Memory B cell (primary cell): ENCODE results near the gene BMPR2.
A peak's percentile ranks its signal among the peaks of the same experiment; 100 is the strongest.
"Not testable (repeated sequence)": the region's sequence is repeated elsewhere in the genome, so short reads cannot be mapped to it uniquely, and the experiment has no call there.

ENCODE experiments used
- ATAC-seq: fragments of 150-1000 bp; cut with Tn5 transposase; 2 replicates; pipeline ENCODE4 v1.10.0; 2021; ENCODE audit warnings: low read depth, mild to moderate bottlenecking, moderate library complexity
- DNase-seq, 2 donors: peaks; one replicate each; pipeline ENCODE4 v3.0.0; 2022; ENCODE audit warnings: low spot score in 2 of 2
- H3K27ac Mint-ChIP-seq: one replicate; pipeline ENCODE4 v1.8.0; 2022; ENCODE audit warnings: mild to moderate bottlenecking, moderate library complexity, mixed read lengths
- H3K27me3 Mint-ChIP-seq: one replicate; pipeline ENCODE4 v1.8.0; 2022; ENCODE audit warnings: mixed read lengths
- H3K36me3 Mint-ChIP-seq: one replicate; pipeline ENCODE4 v1.8.0; 2022; ENCODE audit warnings: mild to moderate bottlenecking, mixed read lengths
- H3K4me1 Mint-ChIP-seq: one replicate; pipeline ENCODE4 v1.8.0; 2022; ENCODE audit warnings: mixed read lengths
- H3K4me3 Mint-ChIP-seq: one replicate; pipeline ENCODE4 v1.8.0; 2022; ENCODE audit warnings: mild to moderate bottlenecking, moderate library complexity, mixed read lengths
- H3K9me3 Mint-ChIP-seq: one replicate; pipeline ENCODE4 v1.8.0; 2022; ENCODE audit warnings: mixed read lengths

The BMPR2 gene

GRCh38 chr2:202410092-202410491 is 34.0 kb downstream of the BMPR2 start:
- H3K4me1 Mint-ChIP-seq = peaks cover 2% of the 10 kb centered on the region
- H3K27me3 Mint-ChIP-seq = no peaks in the 10 kb centered on the region
- H3K9me3 Mint-ChIP-seq = no peaks in the 10 kb centered on the region
- H3K36me3 Mint-ChIP-seq = no peaks in the 10 kb centered on the region
- no peak for ATAC-seq
- H3K4me3 Mint-ChIP-seq = no peak overlapping the region
- H3K27ac Mint-ChIP-seq = no peak overlapping the region
- no peak for DNase-seq

GRCh38 chr2:202411097-202411496 is 35.0 kb downstream of the BMPR2 start:
- no peak for ATAC-seq

GRCh38 chr2:202418027-202418426 is 41.9 kb downstream of the BMPR2 start:
- no peaks in the 10 kb centered on the region for H3K9me3 Mint-ChIP-seq
- H3K27me3 Mint-ChIP-seq = no peaks in the 10 kb centered on the region
- H3K4me1 Mint-ChIP-seq = peaks cover 11% of the 10 kb centered on the region
- no peak overlapping the region for H3K4me3 Mint-ChIP-seq
- H3K36me3 Mint-ChIP-seq = peaks cover 5% of the 10 kb centered on the region
- no peak overlapping the region for H3K27ac Mint-ChIP-seq
- DNase-seq (no peak), ATAC-seq (no peak)

More at GRCh38 chr2:202411097-202411496, 35.0 kb downstream of the BMPR2 start:
- Mint-ChIP-seq H3K27me3 (no peaks in the 10 kb centered on the region), H3K9me3 (no peaks in the 10 kb centered on the region), H3K36me3 (peaks cover 3% of the 10 kb centered on the region), H3K27ac (no peak overlapping the region), H3K4me3 (no peak overlapping the region), H3K4me1 (peaks cover 5% of the 10 kb centered on the region)
- DNase-seq = no peak

GRCh38 chr2:202418511-202418910 is 42.4 kb downstream of the BMPR2 start:
- H3K4me3 Mint-ChIP-seq = no peak overlapping the region
- DNase-seq = no peak
- H3K27ac Mint-ChIP-seq = no peak overlapping the region
- no peak for ATAC-seq
- no peaks in the 10 kb centered on the region for H3K27me3 Mint-ChIP-seq
- peaks cover 5% of the 10 kb centered on the region for H3K36me3 Mint-ChIP-seq
- H3K9me3 Mint-ChIP-seq = no peaks in the 10 kb centered on the region
- H3K4me1 Mint-ChIP-seq = peaks cover 11% of the 10 kb centered on the region

GRCh38 chr2:202423139-202423538 is 47.0 kb downstream of the BMPR2 start:
- Mint-ChIP-seq H3K4me1 (peaks cover 15% of the 10 kb centered on the region), H3K9me3 (peaks cover 3% of the 10 kb centered on the region), H3K27ac (no peak overlapping the region), H3K36me3 (peaks cover 5% of the 10 kb centered on the region), H3K27me3 (no peaks in the 10 kb centered on the region), H3K4me3 (no peak overlapping the region)
- DNase-seq = no peak
- no peak for ATAC-seq

- ATAC-seq (no peak), DNase-seq (no peak)
- H3K9me3 Mint-ChIP-seq = peaks cover 11% of the 10 kb centered on the region
- H3K27ac Mint-ChIP-seq = no peak overlapping the region
- H3K4me1 Mint-ChIP-seq = peaks cover 8% of the 10 kb centered on the region
- no peaks in the 10 kb centered on the region for H3K27me3 Mint-ChIP-seq
- H3K4me3 Mint-ChIP-seq = no peak overlapping the region
- H3K36me3 Mint-ChIP-seq = peaks cover 19% of the 10 kb centered on the region
Observed at GRCh38 chr2:202425036-202425435, 48.9 kb downstream of the BMPR2 start.

DNA sequence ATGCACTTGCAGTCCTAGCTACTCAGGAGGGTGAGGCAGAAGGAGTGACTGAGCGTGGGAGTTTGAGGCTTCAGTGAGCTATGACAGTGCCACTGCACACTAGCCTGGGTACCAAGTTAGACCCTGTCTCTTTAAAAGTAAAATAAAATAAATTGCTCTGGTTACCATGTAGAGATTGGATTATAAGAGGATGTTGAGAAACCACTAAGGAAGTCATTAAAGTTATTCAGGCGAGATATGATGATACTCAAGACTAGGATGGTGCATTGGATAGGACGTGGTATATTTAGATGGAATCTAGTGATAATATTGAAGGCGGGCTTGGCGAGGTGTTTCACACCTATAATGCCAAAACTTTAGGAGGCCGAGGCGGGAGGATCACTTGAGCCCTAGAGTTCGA is 50.6 kb downstream of the BMPR2 start:
- peaks cover 8% of the 10 kb centered on the region for H3K4me1 Mint-ChIP-seq
- peaks cover 11% of the 10 kb centered on the region for H3K9me3 Mint-ChIP-seq
- peaks cover 19% of the 10 kb centered on the region for H3K36me3 Mint-ChIP-seq
- peak; percentile 59 for ATAC-seq
- H3K4me3 Mint-ChIP-seq = no peak overlapping the region
- no peak overlapping the region for H3K27ac Mint-ChIP-seq
- no peak for DNase-seq
- no peaks in the 10 kb centered on the region for H3K27me3 Mint-ChIP-seq

DNA sequence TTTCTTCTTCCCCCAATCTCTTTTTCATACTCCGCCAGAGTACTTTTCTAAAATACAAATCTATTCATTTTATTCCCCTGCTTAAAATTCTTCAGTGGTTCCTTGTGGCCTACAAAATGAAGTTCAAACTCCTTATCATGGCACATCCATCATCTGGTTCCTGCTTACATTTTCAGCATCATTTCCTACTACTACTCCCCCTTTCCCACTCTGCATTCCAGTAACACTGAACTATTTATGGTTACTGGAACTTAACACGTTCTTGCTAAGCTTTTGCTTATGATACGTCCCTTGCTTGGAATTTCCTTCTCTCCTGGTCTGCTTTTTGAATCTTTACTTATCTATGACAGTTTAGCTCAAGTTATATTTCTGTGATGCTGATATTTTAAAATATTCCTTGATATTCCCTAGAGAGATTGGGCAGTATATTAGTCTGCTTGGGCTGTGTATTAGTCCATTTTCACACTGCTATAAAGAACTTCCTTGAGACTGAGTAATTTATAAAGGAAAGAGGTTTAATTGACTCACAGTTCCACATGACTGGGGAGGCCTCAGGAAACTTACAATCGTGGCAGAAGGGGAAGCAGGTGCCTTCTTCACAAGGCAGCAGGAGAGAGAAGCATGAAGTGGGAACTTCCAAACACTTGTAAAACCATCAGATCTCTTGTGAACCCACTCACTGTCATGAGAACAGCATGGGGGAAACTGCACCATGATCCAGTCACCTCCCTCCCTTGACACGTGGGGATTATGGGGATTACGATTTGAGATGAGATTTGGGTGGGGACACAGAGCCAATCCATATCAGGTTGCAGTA is 53.2 kb downstream of the BMPR2 start:
- Mint-ChIP-seq H3K27ac (no peak overlapping the region), H3K36me3 (peaks cover 20% of the 10 kb centered on the region), H3K27me3 (no peaks in the 10 kb centered on the region), H3K4me3 (no peak overlapping the region), H3K4me1 (peaks cover 10% of the 10 kb centered on the region), H3K9me3 (peaks cover 11% of the 10 kb centered on the region)
- ATAC-seq (no peak), DNase-seq (no peak)

GRCh38 chr2:202432776-202433175 is 56.6 kb downstream of the BMPR2 start:
- H3K9me3 Mint-ChIP-seq = peaks cover 10% of the 10 kb centered on the region
- no peak overlapping the region for H3K27ac Mint-ChIP-seq
- no peak overlapping the region for H3K4me3 Mint-ChIP-seq
- H3K27me3 Mint-ChIP-seq = no peaks in the 10 kb centered on the region
- no peak for DNase-seq
- H3K36me3 Mint-ChIP-seq = peaks cover 18% of the 10 kb centered on the region
- no peak for ATAC-seq
- H3K4me1 Mint-ChIP-seq = peaks cover 2% of the 10 kb centered on the region

DNA sequence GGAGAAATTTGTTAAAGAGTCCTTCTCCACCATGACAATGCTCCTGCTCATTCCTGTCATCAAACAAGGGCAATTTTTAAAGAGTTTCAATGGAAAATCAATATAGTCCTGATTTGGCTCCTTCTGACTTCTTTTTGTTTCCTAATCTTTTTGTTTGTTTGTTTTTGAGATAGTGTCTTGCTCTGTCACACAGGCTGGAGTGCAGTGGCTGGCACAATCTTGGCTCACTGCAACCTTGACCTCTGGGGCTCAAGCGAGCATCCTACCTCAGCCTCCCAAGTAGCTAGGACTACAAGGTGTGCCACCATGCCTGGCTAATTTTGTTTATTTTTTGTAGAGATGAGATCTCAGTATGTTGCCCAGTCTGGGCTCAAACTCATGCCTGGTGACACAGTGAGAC is 58.3 kb downstream of the BMPR2 start:
- DNase-seq = no peak
- H3K4me3 Mint-ChIP-seq = no peak overlapping the region
- no peaks in the 10 kb centered on the region for H3K27me3 Mint-ChIP-seq
- H3K27ac Mint-ChIP-seq = no peak overlapping the region
- no peak for ATAC-seq
- peaks cover 1% of the 10 kb centered on the region for H3K9me3 Mint-ChIP-seq
- peaks cover 2% of the 10 kb centered on the region for H3K4me1 Mint-ChIP-seq
- H3K36me3 Mint-ChIP-seq = peaks cover 6% of the 10 kb centered on the region

- Mint-ChIP-seq H3K4me1 (peaks cover 2% of the 10 kb centered on the region), H3K4me3 (no peak overlapping the region), H3K36me3 (peaks cover 4% of the 10 kb centered on the region), H3K27ac (no peak overlapping the region), H3K27me3 (no peaks in the 10 kb centered on the region), H3K9me3 (no peaks in the 10 kb centered on the region)
- no peak for ATAC-seq
- no peak for DNase-seq
Observed at GRCh38 chr2:202436626-202437025, 60.5 kb downstream of the BMPR2 start.

GRCh38 chr2:202440117-202440516 is 64.0 kb downstream of the BMPR2 start:
- not testable (repeated sequence) for H3K27me3 Mint-ChIP-seq

GRCh38 chr2:202442882-202443281 is 66.8 kb downstream of the BMPR2 start:
- H3K9me3 Mint-ChIP-seq = no peaks in the 10 kb centered on the region
- no peak overlapping the region for H3K27ac Mint-ChIP-seq
- H3K4me1 Mint-ChIP-seq = peaks cover 8% of the 10 kb centered on the region
- H3K4me3 Mint-ChIP-seq = no peak overlapping the region
- no peaks in the 10 kb centered on the region for H3K27me3 Mint-ChIP-seq
- H3K36me3 Mint-ChIP-seq = peaks cover 7% of the 10 kb centered on the region
- no peak for DNase-seq
- no peak for ATAC-seq

More at GRCh38 chr2:202440117-202440516, 64.0 kb downstream of the BMPR2 start:
- not testable (repeated sequence) for H3K36me3 Mint-ChIP-seq, ATAC-seq, H3K9me3 Mint-ChIP-seq, H3K27ac Mint-ChIP-seq, DNase-seq, H3K4me3 Mint-ChIP-seq, H3K4me1 Mint-ChIP-seq

- H3K27ac Mint-ChIP-seq = no peak overlapping the region
- ATAC-seq (no peak), DNase-seq (no peak)
- no peak overlapping the region for H3K4me3 Mint-ChIP-seq
- peaks cover 8% of the 10 kb centered on the region for H3K36me3 Mint-ChIP-seq
- no peaks in the 10 kb centered on the region for H3K27me3 Mint-ChIP-seq
- H3K4me1 Mint-ChIP-seq = peaks cover 8% of the 10 kb centered on the region
- H3K9me3 Mint-ChIP-seq = peaks cover 1% of the 10 kb centered on the region
Observed at GRCh38 chr2:202444000-202444399, 67.9 kb downstream of the BMPR2 start.

DNA sequence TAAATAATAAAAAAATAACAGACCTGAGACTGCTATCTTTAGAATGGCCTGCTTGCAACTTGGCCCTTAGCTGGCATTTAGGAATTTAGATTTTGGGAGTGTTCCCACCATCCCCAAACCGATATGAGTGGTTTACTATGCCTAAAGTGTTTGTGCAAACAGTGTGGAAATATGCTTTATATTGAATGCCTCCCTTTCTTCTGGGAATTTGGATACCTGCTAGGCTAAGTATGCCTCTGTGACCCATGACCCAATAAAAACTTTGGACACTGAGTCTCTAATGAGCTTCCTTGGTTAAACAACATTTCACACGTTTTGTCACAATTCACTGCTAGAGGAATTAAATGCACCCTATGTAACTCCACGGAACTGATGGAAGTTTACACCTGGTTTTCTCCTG is 73.2 kb downstream of the BMPR2 start:
- peaks cover 11% of the 10 kb centered on the region for H3K36me3 Mint-ChIP-seq
- H3K4me1 Mint-ChIP-seq = peaks cover 6% of the 10 kb centered on the region
- ATAC-seq = no peak
- H3K4me3 Mint-ChIP-seq = no peak overlapping the region
- H3K27ac Mint-ChIP-seq = no peak overlapping the region
- peaks cover 1% of the 10 kb centered on the region for H3K9me3 Mint-ChIP-seq
- no peaks in the 10 kb centered on the region for H3K27me3 Mint-ChIP-seq
- DNase-seq = no peak
